IMR-90 (cell line): ENCODE measurements around the gene PCP2. TPM values are rescaled to one million over a fixed set of nuclear protein-coding genes. Genes with fewer than 3 reads are reported as not detected.

ENCODE experiments used
- ATAC-seq: fragments of 200-7000 bp; cut with Tn5 transposase; 2 replicates; pipeline ENCODE4 v1.9.1; 2020; ENCODE audit warnings: low read depth, mild to moderate bottlenecking, moderate library complexity
- BruUV-seq: library from RNA; stranded (reverse); fragments of 400-500 nt; replicated peaks from 2 replicates; lab custom pipeline; 2021; lab: Mats Ljungman, UMichigan
- CTCF ChIA-PET: fragments of 300-600 bp; formaldehyde crosslinking; extraction: SDS; loops from one replicate; lab custom pipeline; 2021; ENCODE audit warnings: antibody characterized with exemption; lab: Yijun Ruan, JAX
- POLR2A ChIA-PET: fragments of 300-600 bp; sonication (Branson Sonifier 250); formaldehyde crosslinking; loops from one replicate; lab custom pipeline; 2022; ENCODE audit warnings: antibody characterized with exemption; ENCODE audit not compliant: unreplicated experiment; lab: Charles Lee
- DNase-seq: peaks from one replicate; pipeline ENCODE4 v3.0.0; 2013
- H2AFZ ChIP-seq: replicated peaks from 2 replicates; pipeline ENCODE3; 2013; ENCODE audit warnings: low read length, mild to moderate bottlenecking; ENCODE audit not compliant: poor library complexity
- H2AK5ac ChIP-seq: 2 replicates; pipeline ENCODE4 v1.6.1; 2013; ENCODE audit warnings: low read depth, low read length, inconsistent platforms
- H2AK9ac ChIP-seq: replicated peaks from 2 replicates; pipeline ENCODE3; 2013; ENCODE audit warnings: mild to moderate bottlenecking, low read depth, low read length, moderate library complexity; ENCODE audit not compliant: poor library complexity
- H2BK120ac ChIP-seq: 2 replicates; pipeline ENCODE4 v1.6.1; 2013; ENCODE audit warnings: low read depth, low read length, inconsistent platforms
- H2BK15ac ChIP-seq: 3 replicates; pipeline ENCODE4 v1.6.1; 2013; ENCODE audit warnings: low read depth, low read length, inconsistent platforms
- H2BK20ac ChIP-seq: 2 replicates; pipeline ENCODE4 v1.6.1; 2013; ENCODE audit warnings: low read depth, mild to moderate bottlenecking, inconsistent platforms, low read length, moderate library complexity
- H2BK5ac ChIP-seq: 2 replicates; pipeline ENCODE4 v1.6.1; 2013; ENCODE audit warnings: mild to moderate bottlenecking, low read depth, low read length, inconsistent platforms; ENCODE audit not compliant: poor library complexity, severe bottlenecking
- H3K14ac ChIP-seq: replicated peaks from 2 replicates; pipeline ENCODE4 v1.6.1; 2013; ENCODE audit warnings: low read depth, low read length, inconsistent platforms
- H3K18ac ChIP-seq: 2 replicates; pipeline ENCODE4 v1.6.1; 2013; ENCODE audit warnings: low read depth, low read length, control low read depth
- H3K23ac ChIP-seq: 2 replicates; pipeline ENCODE4 v1.6.1; 2013; ENCODE audit warnings: low read depth, low read length, inconsistent platforms
- H3K27ac ChIP-seq: 2 replicates; pipeline ENCODE4 v1.5.1; 2013; ENCODE audit warnings: mild to moderate bottlenecking, control low read depth, low read length; ENCODE audit not compliant: insufficient read depth
- H3K27me3 ChIP-seq: 2 replicates; pipeline ENCODE4 v1.6.1; 2013; ENCODE audit warnings: low read length; ENCODE audit not compliant: control insufficient read depth, insufficient read depth
- H3K36me3 ChIP-seq: 2 replicates; pipeline ENCODE4 v1.6.1; 2013; ENCODE audit warnings: low read length, mixed read lengths; ENCODE audit not compliant: control insufficient read depth, insufficient read depth
- H3K4ac ChIP-seq: 2 replicates; pipeline ENCODE4 v1.6.1; 2013; ENCODE audit warnings: low read depth, low read length, inconsistent platforms
- H3K4me1 ChIP-seq: 2 replicates; pipeline ENCODE4 v1.6.1; 2013; ENCODE audit warnings: low read length, mixed read lengths; ENCODE audit not compliant: control insufficient read depth, insufficient read depth
- H3K4me2 ChIP-seq: 2 replicates; pipeline ENCODE4 v1.6.1; 2013; ENCODE audit warnings: low read depth, mild to moderate bottlenecking, control low read depth, low read length, moderate library complexity
- H3K4me3 ChIP-seq: 2 replicates; pipeline ENCODE4 v1.5.1; 2013; ENCODE audit warnings: low read depth, mild to moderate bottlenecking, control low read depth, low read length, moderate library complexity; ENCODE audit not compliant: insufficient read depth
- H3K56ac ChIP-seq: 2 replicates; pipeline ENCODE4 v1.6.1; 2013; ENCODE audit warnings: low read length, inconsistent platforms; ENCODE audit not compliant: insufficient read depth; ENCODE audit errors: extremely low read depth
- H3K79me1 ChIP-seq, 2 experiments: 2 replicates each; pipeline ENCODE4 v1.6.1; 2013; ENCODE audit warnings: low read length in 2 of 2, inconsistent platforms in 1 of 2, low read depth in 1 of 2
- H3K9ac ChIP-seq: 2 replicates; pipeline ENCODE4 v1.6.1; 2013; ENCODE audit warnings: low read depth, low read length, control low read depth
- H3K9me1 ChIP-seq: 2 replicates; pipeline ENCODE4 v1.6.1; 2013; ENCODE audit warnings: low read length, inconsistent platforms; ENCODE audit not compliant: insufficient read depth
- H3K9me3 ChIP-seq: 2 replicates; pipeline ENCODE4 v1.6.1; 2013; ENCODE audit warnings: low read length; ENCODE audit not compliant: control insufficient read depth, insufficient read depth
- H4K20me1 ChIP-seq: 2 replicates; pipeline ENCODE4 v1.6.1; 2013; ENCODE audit warnings: low read length, inconsistent platforms; ENCODE audit not compliant: insufficient read depth
- H4K5ac ChIP-seq: 2 replicates; pipeline ENCODE4 v1.6.1; 2013; ENCODE audit warnings: mild to moderate bottlenecking, low read depth, low read length, control low read depth
- H4K8ac ChIP-seq, 2 experiments: 2 replicates each; pipeline ENCODE4 v1.6.1; 2013; ENCODE audit warnings: low read depth in 2 of 2, low read length in 2 of 2, control low read depth in 1 of 2, inconsistent platforms in 1 of 2
- H4K91ac ChIP-seq: 2 replicates; pipeline ENCODE4 v1.6.1; 2013; ENCODE audit warnings: low read depth, low read length, inconsistent platforms; ENCODE audit not compliant: insufficient read depth
- CHD1 ChIP-seq: IDR thresholded peaks from 2 replicates; pipeline ENCODE4 v1.6.1; 2012; ENCODE audit warnings: low read depth, low read length, improper control_type of control experiment
- MAFK ChIP-seq: IDR thresholded peaks from 2 replicates; pipeline ENCODE4 v1.6.1; 2012; ENCODE audit warnings: low read depth, low read length, improper control_type of control experiment
- MAZ ChIP-seq: IDR thresholded peaks from 2 replicates; pipeline ENCODE4 v1.6.1; 2012; ENCODE audit warnings: low read depth, mild to moderate bottlenecking, low read length, improper control_type of control experiment, moderate library complexity, borderline replicate concordance
- NFE2L2 ChIP-seq: fragments of 150-350 bp; IDR thresholded peaks from 2 replicates; pipeline ENCODE4 v1.6.1; 2016; ENCODE audit warnings: low read depth, mild to moderate bottlenecking, low read length
- POLR2A ChIP-seq: IDR thresholded peaks from 2 replicates; pipeline ENCODE4 v1.6.1; 2012; ENCODE audit warnings: mild to moderate bottlenecking, low read depth, low read length
- RCOR1 ChIP-seq: IDR thresholded peaks from 2 replicates; pipeline ENCODE4 v1.6.1; 2012; ENCODE audit warnings: mild to moderate bottlenecking, low read length, improper control_type of control experiment; ENCODE audit not compliant: insufficient replicate concordance
- RFX5 ChIP-seq: IDR thresholded peaks from 2 replicates; pipeline ENCODE4 v1.8.0; 2012; ENCODE audit warnings: low read depth, mild to moderate bottlenecking, low read length, moderate library complexity
- SMC3 ChIP-seq: fragments of 150-350 bp; IDR thresholded peaks from 2 replicates; pipeline ENCODE4 v1.6.1; 2016; ENCODE audit warnings: low read depth, mild to moderate bottlenecking, antibody characterized with exemption, low read length, moderate library complexity
- WGBS, 2 experiments: methylation state at CpG; one replicate each; pipeline versions ENCODE4 v1.1.5 to v1.1.7; 2013; ENCODE audit warnings: missing lambda C conversion rate in 2 of 2; ENCODE audit not compliant: insufficient read length in 1 of 2; ENCODE audit errors: extremely low coverage in 2 of 2; 5-methylcytosine and 5-hydroxymethylcytosine counted together
- dilution Hi-C: fragments of 300-500 bp; cut with HindIII; formaldehyde crosslinking; loops from one replicate; pipeline ENCODE4 v1.14.3; 2018; ENCODE audit warnings: low sequenced_read_pairs; ENCODE audit not compliant: unreplicated experiment
- in situ Hi-C: fragments of 300-500 bp; cut with MboI; formaldehyde crosslinking; loops from 3 replicates; pipeline ENCODE4 v1.14.3; 2019; ENCODE audit warnings: low sequenced_read_pairs, inconsistent platforms, mixed read lengths
- intact Hi-C: fragments of 100-400 bp; cut with micrococcal nuclease; formaldehyde crosslinking; loops from 2 replicates; pipeline ENCODE4 v1.10.0; 2022
- polyA plus RNA-seq, 3 experiments: library from polyadenylated mRNA; depleted of rRNA; stranded (reverse); fragments of >200 nt; gene quantifications; 2 replicates each; pipeline ENCODE4 v1.2.3, GENCODE V29; 2012; ENCODE audit warnings: low replicate concordance in 1 of 3
- total RNA-seq: library from RNA; depleted of rRNA; stranded (reverse); fragments of >200 nt; gene quantifications from 2 replicates; pipeline ENCODE4 v1.2.3, GENCODE V29; 2012
- TF ChIP-seq, protein P1 (sequence below): fragments of 150-350 bp; IDR thresholded peaks from 2 replicates; pipeline ENCODE4 v1.6.1; 2017; ENCODE audit warnings: mild to moderate bottlenecking, antibody characterized with exemption, low read length, low read depth
- TF ChIP-seq, protein P2 (sequence below): fragments of 150-350 bp; IDR thresholded peaks from 2 replicates; pipeline ENCODE4 v1.6.1; 2016; ENCODE audit warnings: low read depth, mild to moderate bottlenecking, low read length, moderate library complexity, borderline replicate concordance

The PCP2 gene
- total and polyA plus RNA-seq, 2 of the 4 experiments (the other 2 are of a cell fraction) = not detected

DNA sequence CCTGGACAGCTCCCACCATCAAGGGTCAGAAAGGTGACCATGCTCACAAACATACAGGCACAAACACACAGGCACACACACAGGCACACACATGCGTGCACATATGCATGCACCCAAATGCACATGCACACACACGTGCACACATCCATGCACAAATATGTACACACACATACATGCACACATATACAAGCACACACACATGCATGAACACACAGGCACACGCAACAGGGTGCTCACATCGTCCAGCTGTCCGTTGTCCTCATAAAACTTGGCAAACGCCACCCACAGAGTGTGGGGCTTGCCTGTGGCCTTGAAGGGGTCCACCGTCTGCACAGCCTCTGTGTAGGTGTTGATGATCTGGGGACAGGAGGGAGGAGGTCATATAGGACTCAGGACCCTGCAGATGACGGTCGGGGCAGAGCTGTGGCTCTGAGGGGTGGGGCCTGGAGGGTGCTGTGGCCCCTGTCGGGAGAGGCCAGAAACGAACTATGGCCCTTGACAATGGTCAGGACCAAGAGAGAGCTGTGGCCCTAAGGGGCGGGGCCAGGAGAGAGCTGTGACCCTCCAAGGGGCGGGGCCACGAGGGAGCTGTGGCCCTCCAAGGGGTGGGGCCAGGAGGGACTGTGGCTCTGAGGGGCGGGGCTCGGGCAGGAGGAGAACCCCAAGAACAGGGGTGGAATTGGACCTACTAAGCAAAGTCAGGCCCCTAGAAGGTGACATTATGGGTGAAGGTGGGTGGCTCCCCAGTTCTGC is 10.4 kb downstream of the PCP2 start:
- WGBS, 2 experiments = 100% methylated on average over 6 of the region's 16 CpGs; no CpG with 5 or more reads in 1 of the 2 experiments
- no peak overlapping the region for H3K56ac ChIP-seq
- no peaks in the 10 kb centered on the region for H3K9me3 ChIP-seq
- no peak overlapping the region for H2BK120ac ChIP-seq
- H2BK15ac ChIP-seq = no peak overlapping the region
- H4K91ac ChIP-seq = no peak overlapping the region
- H2AFZ ChIP-seq = no peak overlapping the region
- no peak overlapping the region for H3K18ac ChIP-seq
- POLR2A ChIA-PET = no interaction called here
- no peak overlapping the region for H3K4me2 ChIP-seq
- H2AK9ac ChIP-seq = no peak overlapping the region
- H3K9ac ChIP-seq = no peak overlapping the region
- H2AK5ac ChIP-seq = no peak overlapping the region
- no peak overlapping the region for H3K4me3 ChIP-seq
- no TSS peak for BruUV-seq
- H3K36me3 ChIP-seq = peaks cover 56% of the 10 kb centered on the region
- no peak for ATAC-seq
- H2BK5ac ChIP-seq = no peak overlapping the region
- intact Hi-C loops = no loop called here
- H3K14ac ChIP-seq = no peak overlapping the region
- dilution Hi-C loops = no loop called here
- CTCF ChIA-PET = no interaction called here
- no peak overlapping the region for H3K23ac ChIP-seq
- in situ Hi-C loops = no loop called here
- no peak overlapping the region for H3K4ac ChIP-seq
- H3K79me1 ChIP-seq = peaks cover 3 to 30% of the 10 kb centered on the region in 2 experiments; a peak in 3 of 4 replicates
- H3K4me1 ChIP-seq = peaks cover under 1% of the 10 kb centered on the region; the same call in 1 of the 2 replicates
- no peak for DNase-seq
- no peak overlapping the region for H4K5ac ChIP-seq
- peaks cover 5% of the 10 kb centered on the region; the same call in 1 of the 2 replicates for H4K20me1 ChIP-seq
- H4K8ac ChIP-seq = no peak overlapping the region
- no peaks in the 10 kb centered on the region for H3K27me3 ChIP-seq
- no peak overlapping the region for H3K27ac ChIP-seq
- no peak for TF ChIP-seq SMC3
- no peak for TF ChIP-seq MAFK
- TF ChIP-seq CHD1 = no peak
- TF ChIP-seq RCOR1 = no peak
- no peak for TF ChIP-seq MAZ
- TF ChIP-seq RFX5 = no peak
- TF ChIP-seq NFE2L2 = no peak
- TF ChIP-seq POLR2A = no peak
- TF ChIP-seq, protein P1, sequence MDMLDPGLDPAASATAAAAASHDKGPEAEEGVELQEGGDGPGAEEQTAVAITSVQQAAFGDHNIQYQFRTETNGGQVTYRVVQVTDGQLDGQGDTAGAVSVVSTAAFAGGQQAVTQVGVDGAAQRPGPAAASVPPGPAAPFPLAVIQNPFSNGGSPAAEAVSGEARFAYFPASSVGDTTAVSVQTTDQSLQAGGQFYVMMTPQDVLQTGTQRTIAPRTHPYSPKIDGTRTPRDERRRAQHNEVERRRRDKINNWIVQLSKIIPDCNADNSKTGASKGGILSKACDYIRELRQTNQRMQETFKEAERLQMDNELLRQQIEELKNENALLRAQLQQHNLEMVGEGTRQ = no peak
- TF ChIP-seq, protein P2, sequence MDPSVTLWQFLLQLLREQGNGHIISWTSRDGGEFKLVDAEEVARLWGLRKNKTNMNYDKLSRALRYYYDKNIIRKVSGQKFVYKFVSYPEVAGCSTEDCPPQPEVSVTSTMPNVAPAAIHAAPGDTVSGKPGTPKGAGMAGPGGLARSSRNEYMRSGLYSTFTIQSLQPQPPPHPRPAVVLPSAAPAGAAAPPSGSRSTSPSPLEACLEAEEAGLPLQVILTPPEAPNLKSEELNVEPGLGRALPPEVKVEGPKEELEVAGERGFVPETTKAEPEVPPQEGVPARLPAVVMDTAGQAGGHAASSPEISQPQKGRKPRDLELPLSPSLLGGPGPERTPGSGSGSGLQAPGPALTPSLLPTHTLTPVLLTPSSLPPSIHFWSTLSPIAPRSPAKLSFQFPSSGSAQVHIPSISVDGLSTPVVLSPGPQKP = no peak
- H3K9me1 ChIP-seq = no peaks in the 10 kb centered on the region
- H2BK20ac ChIP-seq = no peak overlapping the region
